ENCODE results near the gene NSFL1C. TPM values are rescaled to one million over a fixed set of nuclear protein-coding genes. Genes with fewer than 3 reads are reported as not detected.
A peak's percentile ranks its signal among the peaks of the same experiment; 100 is the strongest.

NSFL1C gene
- total and polyA plus RNA-seq, 9 of the 15 experiments (the other 6 are each of a cell fraction or from before 2014, with no cell fraction given) = 20.8 to 119 (median 47.0) TPM

DNA sequence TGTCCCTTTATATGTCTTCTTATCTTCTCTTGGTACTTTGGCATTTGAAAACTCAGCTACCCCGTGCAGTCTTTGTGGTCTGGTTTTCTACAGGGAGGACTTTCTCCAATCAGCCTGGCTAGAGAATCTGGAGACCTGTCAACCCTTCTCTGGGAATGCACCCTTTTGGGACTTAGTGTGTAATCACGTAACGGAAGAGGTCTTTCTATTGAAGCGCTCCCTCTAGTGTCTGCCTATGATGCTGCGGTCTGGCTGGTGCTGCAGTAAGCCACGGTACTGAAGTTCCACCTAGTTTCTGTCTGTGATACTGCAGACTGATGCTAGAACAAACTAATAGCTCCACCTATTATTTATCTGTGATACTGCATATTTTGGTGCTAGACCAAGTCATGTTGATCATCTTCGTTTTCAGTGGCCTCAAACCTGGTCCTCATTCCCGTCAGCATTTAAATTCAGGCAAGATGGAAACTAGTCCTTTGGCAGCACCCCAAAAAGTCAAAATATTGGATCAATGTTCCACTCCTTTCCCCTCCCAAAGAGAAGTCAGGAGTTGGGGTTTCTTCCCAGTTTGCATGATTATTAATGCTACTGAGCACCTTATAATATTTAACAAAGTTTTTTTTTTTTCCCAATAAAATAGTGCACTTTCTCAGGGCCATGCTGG lies 37.0 kb upstream of the NSFL1C start (continued):
- TF ChIP-seq NFE2L1 (tag; IDR thresholded peaks at IDR 0.05; ENCODE audit: borderline replicate concordance, low read depth) = no peak
- 0 out of 2 replicates have a peak, but pooled peaks have one; percentile 40 for TF ChIP-seq CC2D1A (IDR thresholded peaks at IDR 0.05)
- TF ChIP-seq, protein P1, sequence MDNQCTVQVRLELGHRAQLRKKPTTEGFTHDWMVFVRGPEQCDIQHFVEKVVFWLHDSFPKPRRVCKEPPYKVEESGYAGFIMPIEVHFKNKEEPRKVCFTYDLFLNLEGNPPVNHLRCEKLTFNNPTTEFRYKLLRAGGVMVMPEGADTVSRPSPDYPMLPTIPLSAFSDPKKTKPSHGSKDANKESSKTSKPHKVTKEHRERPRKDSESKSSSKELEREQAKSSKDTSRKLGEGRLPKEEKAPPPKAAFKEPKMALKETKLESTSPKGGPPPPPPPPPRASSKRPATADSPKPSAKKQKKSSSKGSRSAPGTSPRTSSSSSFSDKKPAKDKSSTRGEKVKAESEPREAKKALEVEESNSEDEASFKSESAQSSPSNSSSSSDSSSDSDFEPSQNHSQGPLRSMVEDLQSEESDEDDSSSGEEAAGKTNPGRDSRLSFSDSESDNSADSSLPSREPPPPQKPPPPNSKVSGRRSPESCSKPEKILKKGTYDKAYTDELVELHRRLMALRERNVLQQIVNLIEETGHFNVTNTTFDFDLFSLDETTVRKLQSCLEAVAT (IDR thresholded peaks at IDR 0.05) = peak in 1 of 2 experiments; percentile 62; a peak in 1 of 4 replicates
- TF ChIP-seq NFYB (IDR thresholded peaks at IDR 0.05; ENCODE audit: extremely low read depth, insufficient read length) = no peak
- TF ChIP-seq MED1 (CRISPR knock-in tag; IDR thresholded peaks at IDR 0.05; ENCODE audit: borderline replicate concordance) = no peak
- no peak for TF ChIP-seq CBX2 (IDR thresholded peaks at IDR 0.05; ENCODE audit: insufficient read depth, low read length, poor library complexity, severe bottlenecking)
- no peak for TF ChIP-seq GATAD2A (IDR thresholded peaks at IDR 0.05)
- no peak for TF ChIP-seq BMI1 (IDR thresholded peaks at IDR 0.05; ENCODE audit: low read length)
- TF ChIP-seq STAT5A (IDR thresholded peaks at IDR 0.05; ENCODE audit: borderline replicate concordance, low read length) = no peak
- no peak for TF ChIP-seq EWSR1 (IDR thresholded peaks at IDR 0.05; ENCODE audit: borderline replicate concordance, low read depth, partially characterized antibody)
- TF ChIP-seq ZNF316 (IDR thresholded peaks at IDR 0.05) = no peak
- TF ChIP-seq ZFP36 (IDR thresholded peaks at IDR 0.05; ENCODE audit: low read depth, low read length, partially characterized antibody) = no peak
- TF ChIP-seq, protein P2, sequence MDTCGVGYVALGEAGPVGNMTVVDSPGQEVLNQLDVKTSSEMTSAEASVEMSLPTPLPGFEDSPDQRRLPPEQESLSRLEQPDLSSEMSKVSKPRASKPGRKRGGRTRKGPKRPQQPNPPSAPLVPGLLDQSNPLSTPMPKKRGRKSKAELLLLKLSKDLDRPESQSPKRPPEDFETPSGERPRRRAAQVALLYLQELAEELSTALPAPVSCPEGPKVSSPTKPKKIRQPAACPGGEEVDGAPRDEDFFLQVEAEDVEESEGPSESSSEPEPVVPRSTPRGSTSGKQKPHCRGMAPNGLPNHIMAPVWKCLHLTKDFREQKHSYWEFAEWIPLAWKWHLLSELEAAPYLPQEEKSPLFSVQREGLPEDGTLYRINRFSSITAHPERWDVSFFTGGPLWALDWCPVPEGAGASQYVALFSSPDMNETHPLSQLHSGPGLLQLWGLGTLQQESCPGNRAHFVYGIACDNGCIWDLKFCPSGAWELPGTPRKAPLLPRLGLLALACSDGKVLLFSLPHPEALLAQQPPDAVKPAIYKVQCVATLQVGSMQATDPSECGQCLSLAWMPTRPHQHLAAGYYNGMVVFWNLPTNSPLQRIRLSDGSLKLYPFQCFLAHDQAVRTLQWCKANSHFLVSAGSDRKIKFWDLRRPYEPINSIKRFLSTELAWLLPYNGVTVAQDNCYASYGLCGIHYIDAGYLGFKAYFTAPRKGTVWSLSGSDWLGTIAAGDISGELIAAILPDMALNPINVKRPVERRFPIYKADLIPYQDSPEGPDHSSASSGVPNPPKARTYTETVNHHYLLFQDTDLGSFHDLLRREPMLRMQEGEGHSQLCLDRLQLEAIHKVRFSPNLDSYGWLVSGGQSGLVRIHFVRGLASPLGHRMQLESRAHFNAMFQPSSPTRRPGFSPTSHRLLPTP (IDR thresholded peaks at IDR 0.05; ENCODE audit: borderline replicate concordance, extremely low read depth, insufficient read length) = no peak
- TF ChIP-seq ZC3H4 (CRISPR knock-in tag; IDR thresholded peaks at IDR 0.05; ENCODE audit: borderline replicate concordance) = no peak
- no peak for TF ChIP-seq MYNN (IDR thresholded peaks at IDR 0.05)
- TF ChIP-seq MYNN (CRISPR knock-in tag; IDR thresholded peaks at IDR 0.05) = no peak
- TF ChIP-seq, protein P3, sequence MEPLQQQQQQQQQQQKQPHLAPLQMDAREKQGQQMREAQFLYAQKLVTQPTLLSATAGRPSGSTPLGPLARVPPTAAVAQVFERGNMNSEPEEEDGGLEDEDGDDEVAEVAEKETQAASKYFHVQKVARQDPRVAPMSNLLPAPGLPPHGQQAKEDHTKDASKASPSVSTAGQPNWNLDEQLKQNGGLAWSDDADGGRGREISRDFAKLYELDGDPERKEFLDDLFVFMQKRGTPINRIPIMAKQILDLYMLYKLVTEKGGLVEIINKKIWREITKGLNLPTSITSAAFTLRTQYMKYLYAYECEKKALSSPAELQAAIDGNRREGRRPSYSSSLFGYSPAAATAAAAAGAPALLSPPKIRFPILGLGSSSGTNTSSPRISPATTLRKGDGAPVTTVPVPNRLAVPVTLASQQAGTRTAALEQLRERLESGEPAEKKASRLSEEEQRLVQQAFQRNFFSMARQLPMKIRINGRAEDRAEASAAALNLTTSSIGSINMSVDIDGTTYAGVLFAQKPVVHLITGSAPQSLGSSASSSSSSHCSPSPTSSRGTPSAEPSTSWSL (CRISPR knock-in tag; IDR thresholded peaks at IDR 0.05; ENCODE audit: borderline replicate concordance) = no peak
- no peak for TF ChIP-seq TEAD4 (IDR thresholded peaks at IDR 0.05; ENCODE audit: low read length)
- no peak for TF ChIP-seq TEAD4 (CRISPR knock-in tag; IDR thresholded peaks at IDR 0.05; ENCODE audit: borderline replicate concordance)
- TF ChIP-seq RBM39 (optimal IDR thresholded peaks at IDR 0.05; ENCODE audit: low read depth, low read length) = no peak
- TF ChIP-seq ZNF311 (CRISPR knock-in tag; IDR thresholded peaks at IDR 0.05) = no peak
- no peak for TF ChIP-seq ZNF717 (CRISPR knock-in tag; IDR thresholded peaks at IDR 0.05)
- TF ChIP-seq MEIS2 (IDR thresholded peaks at IDR 0.05; ENCODE audit: partially characterized antibody) = no peak
- TF ChIP-seq ZNF766 (CRISPR knock-in tag; conservative IDR thresholded peaks at IDR 0.05) = no peak
- no peak for TF ChIP-seq KAT2B (IDR thresholded peaks at IDR 0.05; ENCODE audit: low read depth, low read length)
- TF ChIP-seq NFE2 (IDR thresholded peaks at IDR 0.05; ENCODE audit: low read depth) = peak; percentile 25; the same call in 1 of the 2 replicates
